HepG2 (cell line): ENCODE measurements around the gene MEF2A.

Source experiments
- FOSL1 ChIP-seq: sonication (generic); formaldehyde crosslinking; IDR thresholded peaks from 2 replicates; pipeline ENCODE4 v1.9.0; 2021; ENCODE audit warnings: missing genetic modification reagents, borderline replicate concordance
- FOXP1 ChIP-seq, 2 experiments: fragments of 450-650 bp in 1 of 2; IDR thresholded peaks; 2 replicates each; pipeline ENCODE4 v1.6.1; 2017 to 2018; ENCODE audit warnings: antibody characterized with exemption in 1 of 2
- PITX1 ChIP-seq: sonication (generic); formaldehyde crosslinking; IDR thresholded peaks from 2 replicates; pipeline ENCODE4 v1.5.1; 2020; ENCODE audit warnings: mild to moderate bottlenecking, missing genetic modification reagents
- POLR2A ChIP-seq, 2 experiments: IDR thresholded peaks; 2 replicates each; pipeline ENCODE4 v1.6.1; 2011; ENCODE audit warnings: low read depth in 2 of 2, low read length in 2 of 2, mild to moderate bottlenecking in 1 of 2, moderate library complexity in 1 of 2; ENCODE audit not compliant: insufficient read depth in 1 of 2
- SIN3B ChIP-seq: fragments of 150-350 bp; IDR thresholded peaks from 2 replicates; pipeline ENCODE4 v1.6.1; 2014; ENCODE audit warnings: low read length
- ZNF703 ChIP-seq: sonication (generic); formaldehyde crosslinking; IDR thresholded peaks from 2 replicates; pipeline ENCODE4 v1.5.1; 2020; ENCODE audit warnings: missing genetic modification reagents, mild to moderate bottlenecking, moderate library complexity, borderline replicate concordance
- TF ChIP-seq, protein P1 (sequence below): IDR thresholded peaks from 2 replicates; pipeline ENCODE4 v1.6.1; 2016; ENCODE audit warnings: low read depth, borderline replicate concordance
- TF ChIP-seq, protein P2 (sequence below): sonication (generic); formaldehyde crosslinking; IDR thresholded peaks from 2 replicates; pipeline ENCODE4 v1.8.1; 2023; ENCODE audit warnings: missing genetic modification reagents, inconsistent platforms, borderline replicate concordance

DNA sequence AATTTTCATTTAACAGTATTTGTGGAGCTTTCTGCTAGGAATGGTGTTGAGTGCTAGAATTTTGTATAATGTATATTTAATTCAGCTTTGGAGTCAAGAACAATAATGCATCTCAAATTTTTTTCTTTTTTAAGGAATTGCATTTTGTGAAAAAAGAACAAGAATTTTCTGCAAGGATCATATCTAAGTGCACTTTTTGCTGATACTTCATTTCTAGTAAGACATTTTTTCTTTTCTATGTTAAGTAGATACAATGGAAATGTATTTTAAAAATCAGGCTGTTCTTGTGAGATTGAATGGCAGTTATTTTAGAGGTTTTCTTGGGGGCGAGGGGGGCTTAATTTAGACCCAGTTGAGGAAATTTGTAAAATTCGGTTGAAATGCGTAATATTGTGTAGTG lies 32.5 kb downstream of the MEF2A start:
- TF ChIP-seq POLR2A (IDR thresholded peaks at IDR 0.05; ENCODE audit: insufficient read depth in 1 of 2, low read depth in 2 of 2, low read length in 2 of 2) (no peak), ZNF703 (CRISPR knock-in tag) (no peak), PITX1 (CRISPR knock-in tag) (no peak), SIN3B (no peak), FOSL1 (no peak), FOXP1 (IDR thresholded peaks at IDR 0.05) (no peak), FOXP1 (CRISPR knock-in tag; IDR thresholded peaks at IDR 0.05) (no peak)
- TF ChIP-seq, protein P1, sequence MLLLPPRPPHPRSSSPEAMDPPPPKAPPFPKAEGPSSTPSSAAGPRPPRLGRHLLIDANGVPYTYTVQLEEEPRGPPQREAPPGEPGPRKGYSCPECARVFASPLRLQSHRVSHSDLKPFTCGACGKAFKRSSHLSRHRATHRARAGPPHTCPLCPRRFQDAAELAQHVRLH (CRISPR knock-in tag): no peak
- TF ChIP-seq, protein P2, sequence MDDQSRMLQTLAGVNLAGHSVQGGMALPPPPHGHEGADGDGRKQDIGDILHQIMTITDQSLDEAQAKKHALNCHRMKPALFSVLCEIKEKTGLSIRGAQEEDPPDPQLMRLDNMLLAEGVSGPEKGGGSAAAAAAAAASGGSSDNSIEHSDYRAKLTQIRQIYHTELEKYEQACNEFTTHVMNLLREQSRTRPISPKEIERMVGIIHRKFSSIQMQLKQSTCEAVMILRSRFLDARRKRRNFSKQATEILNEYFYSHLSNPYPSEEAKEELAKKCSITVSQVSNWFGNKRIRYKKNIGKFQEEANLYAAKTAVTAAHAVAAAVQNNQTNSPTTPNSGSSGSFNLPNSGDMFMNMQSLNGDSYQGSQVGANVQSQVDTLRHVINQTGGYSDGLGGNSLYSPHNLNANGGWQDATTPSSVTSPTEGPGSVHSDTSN (CRISPR knock-in tag): no peak
